Suppressor macrophage (primary cell): ENCODE measurements around the gene TNFRSF13B.

ENCODE experiments used
- DNase-seq, 4 experiments: peaks; one replicate each; pipeline ENCODE4 v3.0.0-alpha.2; 2020 to 2022

The TNFRSF13B gene

DNA sequence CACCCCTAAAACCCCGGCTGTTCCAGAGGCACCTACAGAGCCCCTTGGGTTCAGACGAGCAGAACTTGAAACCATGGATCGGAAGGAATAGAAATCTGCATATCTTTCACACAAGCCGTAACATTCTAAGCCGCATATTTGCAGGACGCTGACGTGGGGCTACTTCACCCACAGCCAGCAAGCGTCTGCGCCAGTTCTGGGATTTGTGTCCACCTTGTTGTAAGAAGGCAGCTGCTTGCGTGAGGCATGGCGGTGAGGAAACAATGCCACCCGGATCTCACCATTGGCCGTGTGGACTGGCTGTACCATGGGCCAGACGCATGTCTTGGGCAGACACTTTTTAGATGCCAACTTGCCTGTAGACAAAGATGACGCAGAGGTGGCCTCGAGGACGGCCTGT, 34.5 kb downstream of the TNFRSF13B start:
- no peak for DNase-seq

DNA sequence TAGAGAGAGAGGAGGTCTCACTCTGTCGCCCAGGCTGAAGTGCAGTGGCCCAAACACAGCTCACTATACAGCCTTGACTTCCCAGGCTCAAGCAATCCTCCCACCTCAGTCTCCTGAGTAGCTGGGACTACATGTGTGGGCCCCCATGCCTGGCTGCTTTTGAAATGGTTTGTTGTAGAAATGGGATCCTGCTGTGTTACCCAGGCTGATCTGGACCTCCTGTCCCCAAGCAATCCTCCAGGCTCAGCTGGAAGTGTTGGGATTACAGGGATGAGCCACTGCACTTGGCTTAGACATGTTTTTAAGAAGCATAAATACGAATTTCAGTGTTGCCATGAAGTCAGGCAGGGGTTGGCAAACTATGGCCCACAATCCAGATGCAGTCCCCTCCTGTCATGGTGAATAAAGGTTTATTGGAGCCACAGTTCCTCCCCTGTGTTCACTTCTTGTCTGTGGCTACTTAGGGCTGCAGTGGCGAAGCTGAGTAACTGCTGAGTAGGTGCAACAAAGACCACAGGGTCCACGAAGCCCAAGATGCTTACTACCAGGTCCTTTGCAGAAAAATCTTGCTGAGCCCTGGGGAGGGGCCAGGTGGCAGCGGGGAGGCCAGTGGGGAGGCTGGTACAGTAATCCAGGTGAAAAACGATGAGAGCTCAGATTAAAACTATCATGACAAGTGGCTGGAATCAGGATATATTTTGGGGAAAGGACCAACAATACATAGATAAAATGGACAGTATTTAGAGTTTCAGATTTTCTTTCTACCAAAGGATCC, 35.2 kb downstream of the TNFRSF13B start:
- no peak for DNase-seq

DNA sequence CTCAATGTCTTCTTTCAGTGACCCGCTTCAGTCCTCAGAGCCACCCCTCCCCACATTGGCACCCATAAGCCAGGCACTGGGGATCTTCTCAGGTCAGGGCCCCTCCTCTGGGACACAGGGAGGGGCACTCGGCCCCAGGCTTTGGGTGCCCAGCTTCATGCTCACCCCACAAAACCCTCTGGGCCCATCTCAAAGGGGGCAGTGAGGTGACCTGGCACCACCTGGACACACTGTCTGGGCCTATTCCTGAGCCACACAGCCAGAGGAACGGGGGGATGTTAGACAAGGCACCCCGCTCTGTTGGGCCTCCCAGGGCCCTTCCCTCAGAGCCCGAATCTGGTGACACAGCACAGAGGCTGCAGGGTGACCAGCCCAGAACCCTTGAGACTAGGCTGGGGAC, 36.1 kb downstream of the TNFRSF13B start:
- DNase-seq = no peak

- no peak for DNase-seq
Measured at GRCh38 chr17:16935241-16935663, 36.7 kb downstream of the TNFRSF13B start.

- no peak for DNase-seq
Measured at GRCh38 chr17:16934836-16935235, 37.1 kb downstream of the TNFRSF13B start.

DNA sequence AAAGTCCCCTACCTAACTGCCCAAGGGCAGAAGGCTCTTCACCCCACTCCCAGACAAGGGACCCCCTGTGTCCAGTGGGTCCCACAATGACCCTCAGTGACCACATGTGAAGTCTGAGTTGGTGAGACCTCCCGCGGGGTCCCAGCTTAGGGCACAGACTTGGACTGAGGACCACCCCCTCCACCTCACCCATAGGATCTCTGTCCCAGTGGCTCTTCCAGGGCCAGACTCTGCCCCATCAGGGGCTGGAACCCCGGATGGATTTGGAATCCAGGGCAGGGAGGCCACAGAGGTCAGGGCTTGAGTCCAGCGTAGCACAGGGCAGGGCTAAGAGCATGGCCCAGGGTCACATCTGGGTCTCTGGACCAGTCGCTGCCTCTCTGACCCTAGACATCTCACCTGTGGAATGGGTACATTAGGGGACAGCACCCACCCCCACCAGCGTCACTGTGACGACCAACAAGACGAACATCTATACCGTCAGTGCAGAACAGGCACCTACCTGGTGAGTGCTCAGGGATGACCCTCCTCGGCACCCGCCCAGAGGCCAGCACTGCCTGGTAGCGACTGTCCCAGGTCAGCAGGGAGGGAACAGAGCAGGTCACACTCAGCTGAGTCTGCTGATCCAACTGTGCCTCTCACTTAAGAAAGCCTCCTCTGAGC, 37.7 kb downstream of the TNFRSF13B start:
- DNase-seq = no peak

- DNase-seq = no peak
Measured at GRCh38 chr17:16933317-16934132, 38.4 kb downstream of the TNFRSF13B start.

- no peak for DNase-seq
Measured at GRCh38 chr17:16932611-16933010, 39.3 kb downstream of the TNFRSF13B start.

- no peak for DNase-seq
Measured at GRCh38 chr17:16932156-16932555, 39.8 kb downstream of the TNFRSF13B start.

DNA sequence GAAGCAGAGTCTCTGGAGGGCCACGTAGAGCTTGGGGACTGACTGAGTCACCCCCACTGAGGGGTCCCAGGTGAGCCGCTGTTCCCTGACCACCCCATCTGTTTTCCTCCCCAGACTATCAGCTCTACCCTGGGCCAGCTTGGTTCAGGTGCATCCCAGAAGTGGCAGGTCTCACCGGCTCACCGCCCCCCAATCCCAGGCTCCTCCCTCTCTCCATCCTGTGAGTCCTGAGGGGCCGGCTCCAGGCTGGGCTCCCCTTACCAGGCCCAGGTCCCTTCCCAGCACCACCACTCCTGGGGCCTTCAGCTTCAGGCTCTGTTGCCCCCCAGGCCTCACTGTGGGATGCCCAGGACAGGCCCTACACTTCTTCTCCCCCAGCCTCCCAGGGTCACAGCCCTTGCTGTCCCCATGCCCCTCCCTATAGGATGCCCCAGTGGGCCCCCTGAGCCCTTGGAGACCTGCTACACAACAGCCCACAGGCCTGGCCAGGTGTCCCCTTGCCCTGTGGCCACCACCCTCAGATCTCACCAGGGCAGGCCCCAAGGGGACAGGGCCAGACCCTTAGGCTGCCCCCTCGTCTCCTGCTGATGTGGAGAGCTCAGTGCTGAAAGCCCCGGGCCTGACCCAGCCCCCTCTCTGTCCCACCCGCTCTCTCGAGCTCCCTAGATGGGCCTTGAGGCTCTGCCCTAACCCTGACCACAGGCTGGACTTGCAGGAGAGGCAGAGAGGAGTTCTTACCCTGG, 40.4 kb downstream of the TNFRSF13B start:
- no peak for DNase-seq

DNA sequence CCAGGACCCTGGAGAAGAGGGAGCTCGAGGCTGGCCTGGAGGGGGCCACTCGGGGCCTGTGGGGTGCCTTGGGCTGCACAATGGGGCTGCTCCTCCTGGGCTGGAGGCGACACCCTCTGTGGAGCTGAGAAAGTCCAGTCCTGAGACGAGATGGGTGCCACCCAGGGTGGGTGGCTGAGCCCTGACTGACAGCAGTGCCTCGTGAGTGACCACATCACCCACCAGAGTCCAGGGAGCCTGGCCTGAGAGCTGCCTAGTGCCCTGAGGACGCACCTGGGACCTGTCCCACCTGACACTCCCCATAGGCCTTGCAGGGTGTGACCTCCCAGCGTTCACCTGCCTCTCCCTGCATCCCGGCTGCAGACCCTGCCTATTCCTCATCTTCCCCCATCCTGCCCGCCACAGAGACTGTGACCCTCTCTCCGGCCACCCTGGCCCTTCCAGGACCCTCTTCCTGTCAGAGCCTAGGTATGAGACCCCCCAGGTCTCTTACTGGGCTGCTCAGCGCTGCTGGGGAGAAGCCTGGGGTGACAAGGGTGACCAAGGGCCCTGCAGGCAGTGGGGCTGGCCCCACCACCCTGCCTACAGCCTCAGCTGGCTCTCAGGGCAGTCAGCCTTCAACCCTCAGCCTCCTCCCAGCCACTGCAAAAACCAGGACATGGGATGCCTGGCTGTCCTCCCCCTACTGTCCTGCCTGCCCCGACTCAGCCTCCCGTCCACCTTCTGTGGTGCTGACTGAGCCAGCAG, 41.2 kb downstream of the TNFRSF13B start:
- DNase-seq = no peak

- DNase-seq = no peak
Measured at GRCh38 chr17:16929757-16930520, 42.0 kb downstream of the TNFRSF13B start.

DNA sequence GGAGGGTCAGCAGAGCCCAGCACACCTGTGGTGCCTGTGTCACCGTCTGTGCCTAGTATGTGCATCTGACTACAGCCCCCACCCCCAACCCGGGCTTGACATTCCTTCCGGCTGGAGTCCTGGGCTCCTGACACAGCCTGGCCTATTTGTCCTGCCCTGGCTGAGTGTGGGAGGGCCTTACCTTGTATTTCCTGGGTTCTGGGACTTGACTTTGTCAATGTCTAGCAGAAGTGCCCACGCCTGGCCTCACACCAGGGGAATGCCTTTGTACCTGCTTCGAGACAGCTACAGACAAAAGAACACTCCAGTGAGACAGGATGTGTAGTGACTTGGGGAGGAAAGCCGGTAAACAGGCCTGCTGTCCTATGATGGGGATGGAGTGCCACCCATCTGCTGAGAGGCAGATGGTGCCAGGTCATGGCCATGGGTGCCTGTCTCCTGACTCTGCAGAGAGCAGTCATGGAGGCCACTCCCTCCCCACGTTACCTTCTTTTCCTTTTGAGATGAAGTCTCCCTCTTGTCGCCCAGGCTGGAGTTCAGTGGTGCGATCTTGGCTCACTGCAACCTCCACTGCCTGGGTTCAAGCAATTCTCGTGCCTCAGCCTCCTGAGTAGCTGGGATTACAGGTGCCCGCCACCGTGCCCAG, 42.8 kb downstream of the TNFRSF13B start:
- DNase-seq = no peak

DNA sequence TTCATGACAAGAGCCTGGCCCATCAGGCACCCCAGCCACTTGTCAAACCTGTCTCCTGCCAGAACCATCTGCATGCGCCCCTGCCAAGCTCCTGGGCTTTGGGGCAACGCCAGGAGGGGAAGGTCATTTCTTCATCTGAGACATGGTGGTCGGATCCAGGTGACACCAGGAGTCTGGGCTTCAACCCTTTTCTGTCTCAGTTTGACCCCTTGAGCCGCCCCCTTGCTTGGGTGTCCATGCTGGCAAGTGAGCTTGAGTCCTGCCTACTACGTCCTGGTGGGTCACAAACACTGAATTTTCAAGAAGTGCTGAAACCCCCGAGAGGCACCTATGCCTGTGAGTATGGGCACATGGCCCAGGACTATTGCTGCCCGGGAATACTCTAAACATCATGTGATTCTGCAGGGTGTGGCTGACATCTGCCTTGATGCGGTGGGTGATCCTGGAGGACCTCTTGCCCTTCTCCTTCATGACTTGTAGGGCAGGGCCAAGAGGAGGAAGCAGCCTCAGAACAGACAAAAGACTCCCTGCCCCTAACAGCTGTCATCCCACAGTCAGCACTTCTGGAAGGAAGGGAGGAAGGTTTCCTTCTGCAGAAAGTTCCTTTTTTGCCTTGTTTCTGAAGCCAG, 43.4 kb downstream of the TNFRSF13B start:
- peak; percentile 44 to 67 (median 52) for DNase-seq

GRCh38 chr17:16927641-16928321, 44.1 kb downstream of the TNFRSF13B start:
- no peak for DNase-seq

- no peak for DNase-seq
Measured at GRCh38 chr17:16926571-16927451, 45.1 kb downstream of the TNFRSF13B start.

DNA sequence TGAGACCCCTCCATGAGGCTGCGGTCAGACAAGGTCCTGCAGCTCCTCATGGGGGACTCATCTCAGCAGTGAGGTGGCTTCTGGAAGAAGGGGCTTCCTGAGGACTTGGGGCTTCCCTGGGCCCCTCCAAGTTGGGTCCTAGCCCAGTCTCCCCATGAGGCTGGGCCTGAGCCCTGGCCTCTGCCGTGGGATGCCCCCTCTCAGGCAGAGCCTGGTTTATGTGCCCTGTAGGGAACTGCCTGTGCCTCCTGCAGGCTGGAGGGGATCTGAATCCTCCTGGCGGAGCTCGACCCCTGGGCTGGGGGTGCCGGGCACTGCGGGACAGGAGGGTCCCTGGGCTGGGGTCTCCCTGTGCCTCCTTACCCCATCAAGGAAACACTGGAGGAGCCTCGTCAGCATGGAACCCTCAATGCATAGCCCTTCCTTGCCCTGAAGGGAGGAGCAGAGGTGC, 45.8 kb downstream of the TNFRSF13B start:
- DNase-seq = no peak

DNA sequence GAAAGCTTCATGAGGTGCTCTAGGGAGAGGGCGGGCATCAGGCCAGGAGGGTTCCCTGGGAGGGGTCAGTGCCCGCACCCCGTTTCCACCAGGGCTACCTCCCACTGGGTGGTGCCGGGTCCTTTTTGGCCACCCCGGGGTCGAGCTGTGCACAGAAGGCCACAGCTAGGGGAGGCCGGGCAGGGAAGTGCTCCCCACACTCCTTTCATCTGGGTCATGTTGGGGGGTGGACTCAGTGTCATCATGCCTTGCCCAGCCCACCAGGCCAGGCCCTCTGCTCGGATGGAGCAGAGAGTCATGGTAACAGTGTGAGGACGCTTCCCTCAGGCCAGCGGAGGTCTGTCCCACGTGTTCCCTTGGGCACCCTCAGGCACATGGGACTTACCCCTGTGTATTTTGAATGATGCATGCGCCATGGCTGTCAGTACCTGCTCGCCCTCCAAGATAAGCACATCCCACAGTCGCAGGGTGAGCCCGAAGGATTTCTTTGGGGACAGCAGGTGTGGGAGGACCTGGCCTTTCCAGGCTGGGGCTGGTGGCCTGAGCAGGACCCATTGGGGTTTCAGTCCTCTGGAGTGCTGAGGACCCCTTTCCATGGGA, 46.4 kb downstream of the TNFRSF13B start:
- no peak for DNase-seq
